Subcutaneous adipose tissue (tissue), 4 donors: ENCODE data around the gene BID. TPM values are rescaled to one million over a fixed set of nuclear protein-coding genes. Genes with fewer than 3 reads are reported as not detected.

Experiments
- total RNA-seq, 4 donors: library from RNA; depleted of rRNA; stranded (reverse); fragments of >200 nt; gene quantifications; one replicate each; pipeline ENCODE4 v1.1.0, GENCODE V29; 2016
- TF ChIP-seq, protein P1 (sequence below): fragments of 450-650 bp; IDR thresholded peaks from one replicate; pipeline ENCODE4 v1.5.1; 2016; ENCODE audit warnings: low read depth, mild to moderate bottlenecking, control low read depth, antibody characterized with exemption, moderate library complexity

BID gene
- total RNA-seq, 4 donors from 2014 or later, result 24.2 to 53.0 (median 37.0) TPM

GRCh38 chr22:17748555-17749353 lies 25.5 kb downstream of the BID start:
- TF ChIP-seq, protein P1, sequence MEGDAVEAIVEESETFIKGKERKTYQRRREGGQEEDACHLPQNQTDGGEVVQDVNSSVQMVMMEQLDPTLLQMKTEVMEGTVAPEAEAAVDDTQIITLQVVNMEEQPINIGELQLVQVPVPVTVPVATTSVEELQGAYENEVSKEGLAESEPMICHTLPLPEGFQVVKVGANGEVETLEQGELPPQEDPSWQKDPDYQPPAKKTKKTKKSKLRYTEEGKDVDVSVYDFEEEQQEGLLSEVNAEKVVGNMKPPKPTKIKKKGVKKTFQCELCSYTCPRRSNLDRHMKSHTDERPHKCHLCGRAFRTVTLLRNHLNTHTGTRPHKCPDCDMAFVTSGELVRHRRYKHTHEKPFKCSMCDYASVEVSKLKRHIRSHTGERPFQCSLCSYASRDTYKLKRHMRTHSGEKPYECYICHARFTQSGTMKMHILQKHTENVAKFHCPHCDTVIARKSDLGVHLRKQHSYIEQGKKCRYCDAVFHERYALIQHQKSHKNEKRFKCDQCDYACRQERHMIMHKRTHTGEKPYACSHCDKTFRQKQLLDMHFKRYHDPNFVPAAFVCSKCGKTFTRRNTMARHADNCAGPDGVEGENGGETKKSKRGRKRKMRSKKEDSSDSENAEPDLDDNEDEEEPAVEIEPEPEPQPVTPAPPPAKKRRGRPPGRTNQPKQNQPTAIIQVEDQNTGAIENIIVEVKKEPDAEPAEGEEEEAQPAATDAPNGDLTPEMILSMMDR, result no peak

GRCh38 chr22:17746916-17747315 lies 27.4 kb downstream of the BID start:
- TF ChIP-seq, protein P1, result no peak

GRCh38 chr22:17744430-17744829 lies 29.8 kb downstream of the BID start:
- TF ChIP-seq, protein P1, result no peak

- TF ChIP-seq, protein P1, result no peak
Observed at GRCh38 chr22:17743661-17744411, 30.4 kb downstream of the BID start.

GRCh38 chr22:17742527-17742902 lies 31.8 kb downstream of the BID start:
- TF ChIP-seq, protein P1, result no peak

DNA sequence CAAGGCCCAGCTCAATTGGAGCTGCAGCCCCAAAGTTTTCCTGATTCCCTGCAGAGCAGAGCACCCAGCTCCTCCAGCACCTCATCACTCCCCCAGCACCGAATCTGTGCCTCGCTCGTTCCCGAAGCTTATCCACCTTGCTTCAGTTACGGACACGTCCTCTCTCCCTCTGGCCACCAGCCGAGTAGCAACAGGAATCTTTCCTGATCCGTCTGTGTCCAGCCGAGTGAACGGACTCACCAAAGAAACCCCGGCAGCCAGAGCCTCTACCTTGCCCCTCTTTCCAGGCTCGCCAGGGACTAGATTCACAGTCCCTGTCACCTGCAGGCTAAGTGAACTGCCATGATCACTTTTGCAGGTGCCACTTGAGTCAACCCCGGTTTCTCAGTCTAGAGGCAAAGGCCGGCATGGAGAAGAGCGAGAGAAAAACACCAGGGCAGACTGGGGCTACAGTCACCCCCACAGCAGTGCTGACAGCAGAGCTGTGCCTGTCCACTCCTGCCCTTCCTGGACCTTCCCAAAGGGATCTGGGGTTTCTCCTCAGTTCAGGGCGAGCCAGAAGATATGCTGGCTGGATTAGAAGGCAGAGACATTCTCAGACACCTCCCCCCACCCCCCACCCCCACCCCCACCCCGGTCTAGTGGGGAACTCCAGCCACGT lies 32.3 kb downstream of the BID start:
- TF ChIP-seq, protein P1, result no peak
